HepG2 (cell line): Measurements from ENCODE around the gene NR1H3. TPM values are rescaled to one million over a fixed set of nuclear protein-coding genes. Genes with fewer than 3 reads are reported as not detected.

Experiments
- BORCS8-MEF2B ChIP-seq: sonication (generic); formaldehyde crosslinking; IDR thresholded peaks from 2 replicates; pipeline ENCODE4 v1.8.0; 2022; ENCODE audit warnings: mild to moderate bottlenecking, missing genetic modification reagents
- DDIT3 ChIP-seq: sonication (generic); formaldehyde crosslinking; IDR thresholded peaks from 2 replicates; pipeline ENCODE4 v1.4.0; 2020; ENCODE audit warnings: mild to moderate bottlenecking, missing genetic modification reagents
- E2F5 ChIP-seq: sonication (generic); formaldehyde crosslinking; conservative IDR thresholded peaks from 2 replicates; pipeline ENCODE4 v1.4.0; 2020; ENCODE audit warnings: missing genetic modification reagents
- FOXP4 ChIP-seq: sonication (generic); formaldehyde crosslinking; IDR thresholded peaks from 2 replicates; pipeline ENCODE4 v1.4.0; 2020; ENCODE audit warnings: missing genetic modification reagents
- GABPA ChIP-seq, 2 experiments: IDR thresholded peaks; 2 replicates each; pipeline ENCODE4 v1.6.1; 2011 to 2016; ENCODE audit warnings: low read depth in 2 of 2, low read length in 1 of 2, missing biosample characterization in 1 of 2, missing genetic modification characterization in 1 of 2
- GATAD2A ChIP-seq: IDR thresholded peaks from 2 replicates; pipeline ENCODE4 v1.6.1; 2016
- HOMEZ ChIP-seq: IDR thresholded peaks from 2 replicates; pipeline ENCODE4 v1.6.1; 2016; ENCODE audit warnings: low read depth
- NFATC3 ChIP-seq: sonication (generic); formaldehyde crosslinking; IDR thresholded peaks from 2 replicates; pipeline ENCODE4 v1.5.1; 2020; ENCODE audit warnings: mild to moderate bottlenecking, missing genetic modification reagents
- NR2C2 ChIP-seq: sonication (generic); formaldehyde crosslinking; IDR thresholded peaks from 2 replicates; pipeline ENCODE4 v1.4.0; 2020; ENCODE audit warnings: missing genetic modification reagents, mild to moderate bottlenecking, moderate library complexity, borderline replicate concordance
- PCBP1 ChIP-seq: fragments of 200-400 bp; formaldehyde crosslinking; IDR thresholded peaks from 2 replicates; pipeline ENCODE4 v1.6.1; 2017; ENCODE audit warnings: mild to moderate bottlenecking, low read depth, low read length, borderline replicate concordance
- PHF21A ChIP-seq: sonication (generic); formaldehyde crosslinking; IDR thresholded peaks from 2 replicates; pipeline ENCODE4 v1.5.0; 2020; ENCODE audit warnings: mild to moderate bottlenecking, missing genetic modification reagents
- POLR2AphosphoS5 ChIP-seq: IDR thresholded peaks from 2 replicates; pipeline ENCODE4 v1.6.1; 2012; ENCODE audit warnings: low read depth, low read length
- POLR2G ChIP-seq: fragments of 200-400 bp; formaldehyde crosslinking; IDR thresholded peaks from 2 replicates; pipeline ENCODE4 v1.6.1; 2018; ENCODE audit warnings: mild to moderate bottlenecking, low read depth, low read length, moderate library complexity
- RARG ChIP-seq: sonication (generic); formaldehyde crosslinking; IDR thresholded peaks from 2 replicates; pipeline ENCODE4 v1.4.0; 2020; ENCODE audit warnings: low read depth, mild to moderate bottlenecking, missing genetic modification reagents
- RBFOX2 ChIP-seq: fragments of 200-400 bp; formaldehyde crosslinking; IDR thresholded peaks from 2 replicates; pipeline ENCODE4 v1.6.1; 2017; ENCODE audit warnings: low read depth, mild to moderate bottlenecking, low read length
- WIZ ChIP-seq: sonication (generic); formaldehyde crosslinking; IDR thresholded peaks from 2 replicates; pipeline ENCODE4 v1.5.1; 2020; ENCODE audit warnings: mild to moderate bottlenecking, missing genetic modification reagents
- XRCC5 ChIP-seq: fragments of 200-400 bp; formaldehyde crosslinking; optimal IDR thresholded peaks from 2 replicates; pipeline ENCODE3; 2017; ENCODE audit warnings: mild to moderate bottlenecking, low read length
- ZBTB42 ChIP-seq: sonication (generic); formaldehyde crosslinking; IDR thresholded peaks from 2 replicates; pipeline ENCODE4 v1.5.0; 2020; ENCODE audit warnings: mild to moderate bottlenecking, missing genetic modification reagents
- ZBTB46 ChIP-seq: sonication (generic); formaldehyde crosslinking; IDR thresholded peaks from 2 replicates; pipeline ENCODE4 v1.4.0; 2020; ENCODE audit warnings: mild to moderate bottlenecking, missing genetic modification reagents, borderline replicate concordance
- ZNF30 ChIP-seq: sonication (generic); formaldehyde crosslinking; IDR thresholded peaks from 2 replicates; pipeline ENCODE4 v1.5.0; 2020; ENCODE audit warnings: mild to moderate bottlenecking, missing genetic modification reagents
- ZNF468 ChIP-seq: sonication (generic); formaldehyde crosslinking; IDR thresholded peaks from 2 replicates; pipeline ENCODE4 v1.8.0; 2022; ENCODE audit warnings: mild to moderate bottlenecking, moderate library complexity, missing genetic modification reagents
- ZNF605 ChIP-seq: sonication (generic); formaldehyde crosslinking; IDR thresholded peaks from 2 replicates; pipeline ENCODE4 v1.8.0; 2022; ENCODE audit warnings: mild to moderate bottlenecking, missing genetic modification reagents
- ZNF800 ChIP-seq: sonication (generic); formaldehyde crosslinking; IDR thresholded peaks from 2 replicates; pipeline ENCODE4 v1.4.0; 2020; ENCODE audit warnings: missing genetic modification reagents
- polyA plus RNA-seq, 8 experiments: library from polyadenylated mRNA; depleted of rRNA in 3 of 8; stranded (reverse) in 7 of 8; unstranded in 1 of 8; fragments of >200 nt; fragmentation: Illumina TruSeq in 4 of 8; extraction: Trizol in 4 of 8; gene quantifications; 2 replicates each; pipeline versions ENCODE4 v1.2.1 to v1.2.3, GENCODE V29; 2011 to 2016; ENCODE audit warnings: low read depth in 4 of 8, missing spikeins in 1 of 8, mixed read lengths in 1 of 8; ENCODE audit not compliant: insufficient read depth in 1 of 8
- total RNA-seq, 5 experiments: library from RNA; depleted of rRNA; stranded (reverse); fragments of >200 nt; fragmentation: Illumina TruSeq; extraction: Trizol; gene quantifications; 2 replicates each; pipeline ENCODE4 v1.2.3, GENCODE V29; 2016; ENCODE audit warnings: low read depth in 1 of 5

The NR1H3 gene
- total and polyA plus RNA-seq, 2 of the 13 experiments (the other 11 are each of a cell fraction or from before 2014, with no cell fraction given): 41.8 to 102 TPM

GRCh38 chr11:47269829-47270305, 12.1 kb downstream of the NR1H3 start, which contains the start of gene MADD (continued):
- no peak; the same call in 1 of the 2 replicates for TF ChIP-seq E2F5
- TF ChIP-seq NR2C2: peak; percentile 35; the same call in 1 of the 2 replicates
- TF ChIP-seq WIZ (CRISPR knock-in tag): no peak
- TF ChIP-seq ZNF468 (CRISPR knock-in tag): no peak
- TF ChIP-seq GATAD2A (CRISPR knock-in tag): no peak
- peak; percentile 79 for TF ChIP-seq POLR2G
- no peak for TF ChIP-seq HOMEZ (CRISPR knock-in tag)
- TF ChIP-seq NFATC3 (CRISPR knock-in tag): no peak
- no peak for TF ChIP-seq ZNF30 (CRISPR knock-in tag)
- no peak for TF ChIP-seq PHF21A
- no peak for TF ChIP-seq ZBTB46 (CRISPR knock-in tag)
- TF ChIP-seq RARG (CRISPR knock-in tag): no peak
- TF ChIP-seq FOXP4 (CRISPR knock-in tag): no peak
- no peak for TF ChIP-seq ZNF800 (CRISPR knock-in tag)
- TF ChIP-seq PCBP1: no peak
- no peak for TF ChIP-seq DDIT3 (CRISPR knock-in tag)
- no peak for TF ChIP-seq ZNF605
- TF ChIP-seq ZBTB42 (CRISPR knock-in tag): no peak
- no peak for TF ChIP-seq XRCC5
- peak; percentile 17; the same call in 1 of the 2 replicates for TF ChIP-seq BORCS8-MEF2B
- TF ChIP-seq RBFOX2: peak; percentile 90
- peak; percentile 77 for TF ChIP-seq POLR2AphosphoS5
- TF ChIP-seq GABPA (IDR thresholded peaks at IDR 0.05; ENCODE audit: low read depth, low read length): no peak
- TF ChIP-seq GABPA (CRISPR knock-in tag; IDR thresholded peaks at IDR 0.05; ENCODE audit: low read depth): no peak
